ENCODE measurements around the gene IFITM1.
A peak's percentile ranks its signal among the peaks of the same experiment; 100 is the strongest.
"Not testable (repeated sequence)": the region's sequence is repeated elsewhere in the genome, so short reads cannot be mapped to it uniquely, and the experiment has no call there.

Gene IFITM1

GRCh38 chr11:326592-326841 lies 12.7 kb downstream of the IFITM1 start:
- no peak for DNase-seq (ENCODE audit: low read depth, low spot score)

- DNase-seq (ENCODE audit: low read depth, low spot score): no peak
These were observed 13.2 kb downstream of the IFITM1 start for GRCh38 chr11:326842-327580.

- no peak for DNase-seq (ENCODE audit: low read depth, low spot score)
These were observed 13.7 kb downstream of the IFITM1 start for GRCh38 chr11:327581-327923.

- DNase-seq (ENCODE audit: low read depth, low spot score): no peak
These were observed 14.2 kb downstream of the IFITM1 start for GRCh38 chr11:328012-328411.

- not testable (repeated sequence) for DNase-seq (ENCODE audit: low read depth, low spot score)
These were observed 14.8 kb downstream of the IFITM1 start for GRCh38 chr11:328516-329100.

GRCh38 chr11:329886-330253 lies 16.0 kb downstream of the IFITM1 start:
- no peak for DNase-seq (ENCODE audit: low read depth, low spot score)

GRCh38 chr11:330307-330693 lies 16.5 kb downstream of the IFITM1 start:
- DNase-seq (ENCODE audit: low read depth, low spot score): no peak

- no peak for DNase-seq (ENCODE audit: low read depth, low spot score)
These were observed 17.0 kb downstream of the IFITM1 start for GRCh38 chr11:330694-331357.

- DNase-seq (ENCODE audit: low read depth, low spot score): no peak
These were observed 17.7 kb downstream of the IFITM1 start for GRCh38 chr11:331358-332060.

GRCh38 chr11:332651-333480 lies 19.0 kb downstream of the IFITM1 start:
- no peak for DNase-seq (ENCODE audit: low read depth, low spot score)

GRCh38 chr11:333616-334263 lies 19.9 kb downstream of the IFITM1 start:
- DNase-seq (ENCODE audit: low read depth, low spot score): peak; percentile 91

GRCh38 chr11:334264-334994 lies 20.6 kb downstream of the IFITM1 start:
- DNase-seq (ENCODE audit: low read depth, low spot score): peak; percentile 93

- DNase-seq (ENCODE audit: low read depth, low spot score): no peak
These were observed 22.2 kb downstream of the IFITM1 start for GRCh38 chr11:335779-336658.

GRCh38 chr11:336659-337198 lies 22.9 kb downstream of the IFITM1 start:
- DNase-seq (ENCODE audit: low read depth, low spot score): no peak

GRCh38 chr11:337711-338110 lies 23.9 kb downstream of the IFITM1 start:
- DNase-seq (ENCODE audit: low read depth, low spot score): no peak

- no peak for DNase-seq (ENCODE audit: low read depth, low spot score)
These were observed 26.1 kb downstream of the IFITM1 start for GRCh38 chr11:339963-340362.

- peak; percentile 42 for DNase-seq (ENCODE audit: low read depth, low spot score)
These were observed 27.0 kb downstream of the IFITM1 start for GRCh38 chr11:340539-341512.

GRCh38 chr11:342328-342727 lies 28.5 kb downstream of the IFITM1 start:
- no peak for DNase-seq (ENCODE audit: low read depth, low spot score)

All from ELF-1 (cell line).